Astrocyte (in vitro differentiated cells and primary cell): Measurements from ENCODE around the gene MKNK2. TPM values are rescaled to one million over a fixed set of nuclear protein-coding genes. Genes with fewer than 3 reads are reported as not detected.

Experiments
- DNase-seq: peaks from one replicate; pipeline ENCODE4 v3.0.0-alpha.2; 2010; ENCODE audit warnings: low read depth
- FAIRE-seq: peaks from 2 replicates; lab custom pipeline; 2011; peaks lifted over from hg19 to GRCh38; lab: Jason Lieb, UNC
- H2AFZ ChIP-seq: 2 replicates; pipeline ENCODE4 v1.6.0; 2012; ENCODE audit warnings: low read depth, low read length, inconsistent platforms
- H3K27ac ChIP-seq: 2 replicates; pipeline ENCODE4 v1.5.1; 2011; ENCODE audit warnings: low read depth, low read length, inconsistent platforms
- H3K27me3 ChIP-seq: 2 replicates; pipeline ENCODE4 v1.6.0; 2011; ENCODE audit warnings: low read length, inconsistent platforms; ENCODE audit not compliant: insufficient read depth
- H3K36me3 ChIP-seq: 2 replicates; pipeline ENCODE4 v1.5.1; 2011; ENCODE audit warnings: low read length, inconsistent platforms; ENCODE audit not compliant: insufficient read depth
- H3K4me1 ChIP-seq: 2 replicates; pipeline ENCODE4 v1.5.1; 2011; ENCODE audit warnings: low read length, inconsistent platforms; ENCODE audit not compliant: insufficient read depth
- H3K4me2 ChIP-seq: 2 replicates; pipeline ENCODE4 v1.6.0; 2012; ENCODE audit warnings: low read length, inconsistent platforms
- H3K4me3 ChIP-seq: 2 replicates; pipeline ENCODE4 v1.5.1; 2011; ENCODE audit warnings: low read depth, mild to moderate bottlenecking, low read length, inconsistent platforms; ENCODE audit not compliant: insufficient read depth
- H3K79me2 ChIP-seq: 2 replicates; pipeline ENCODE4 v1.6.0; 2012; ENCODE audit warnings: mild to moderate bottlenecking, low read length, inconsistent platforms; ENCODE audit not compliant: insufficient read depth
- H3K9ac ChIP-seq: 2 replicates; pipeline ENCODE4 v1.6.0; 2012; ENCODE audit warnings: mild to moderate bottlenecking, low read length, inconsistent platforms
- H3K9me3 ChIP-seq: 2 replicates; pipeline ENCODE4 v1.5.1; 2012; ENCODE audit warnings: low read depth, mild to moderate bottlenecking, low read length, inconsistent platforms; ENCODE audit not compliant: insufficient read depth
- H4K20me1 ChIP-seq: 2 replicates; pipeline ENCODE4 v1.6.0; 2012; ENCODE audit warnings: low read length, inconsistent platforms; ENCODE audit not compliant: insufficient read depth
- H3K27ac Mint-ChIP-seq: one replicate; pipeline ENCODE4 v1.8.0; 2021; ENCODE audit warnings: mild to moderate bottlenecking, mixed read lengths; ENCODE audit not compliant: unreplicated experiment
- H3K27me3 Mint-ChIP-seq: one replicate; pipeline ENCODE4 v1.8.0; 2021; ENCODE audit warnings: low read depth, mixed read lengths; ENCODE audit not compliant: unreplicated experiment
- H3K36me3 Mint-ChIP-seq: one replicate; pipeline ENCODE4 v1.8.0; 2021; ENCODE audit warnings: low read depth, mixed read lengths; ENCODE audit not compliant: unreplicated experiment
- H3K4me1 Mint-ChIP-seq: one replicate; pipeline ENCODE4 v1.8.0; 2021; ENCODE audit warnings: low read depth, mixed read lengths; ENCODE audit not compliant: unreplicated experiment
- H3K4me3 Mint-ChIP-seq: one replicate; pipeline ENCODE4 v1.8.0; 2021; ENCODE audit warnings: mild to moderate bottlenecking, moderate library complexity, mixed read lengths; ENCODE audit not compliant: unreplicated experiment
- H3K9me3 Mint-ChIP-seq: one replicate; pipeline ENCODE4 v1.8.0; 2021; ENCODE audit warnings: mild to moderate bottlenecking, mixed read lengths; ENCODE audit not compliant: unreplicated experiment
- CTCF ChIP-seq: IDR thresholded peaks from 2 replicates; pipeline ENCODE4 v1.5.1; 2011; ENCODE audit warnings: low read depth, mild to moderate bottlenecking, inconsistent platforms, low read length, moderate library complexity; ENCODE audit not compliant: insufficient read depth
- EZH2 ChIP-seq: IDR thresholded peaks from 2 replicates; pipeline ENCODE4 v1.6.1; 2012; ENCODE audit warnings: mild to moderate bottlenecking, low read length, inconsistent platforms; ENCODE audit not compliant: insufficient read depth
- total RNA-seq: library from RNA; stranded (reverse); gene quantifications from 2 replicates; pipeline ENCODE4 v1.2.1, GENCODE V29; 2021

Gene MKNK2
- total RNA-seq, 1 donor from 2014 or later, result 146 TPM

GRCh38 chr19:2012941-2013682 lies 37.9 kb downstream of the MKNK2 start:
- Mint-ChIP-seq H3K36me3 (peaks cover 7% of the 10 kb centered on the region), H3K4me1 (no peaks in the 10 kb centered on the region), H3K27me3 (no peaks in the 10 kb centered on the region), H3K27ac (no peak overlapping the region), H3K9me3 (no peaks in the 10 kb centered on the region), H3K4me3 (no peak overlapping the region)
- Histone ChIP-seq H3K4me3 (no peak overlapping the region), H3K27ac (no peak overlapping the region), H4K20me1 (peaks cover 40% of the 10 kb centered on the region), H2AFZ (no peak overlapping the region), H3K79me2 (peaks cover 26% of the 10 kb centered on the region), H3K9ac (no peak overlapping the region), H3K27me3 (no peaks in the 10 kb centered on the region), H3K4me2 (peak overlapping the region; percentile 85), H3K36me3 (no peaks in the 10 kb centered on the region), H3K4me1 (peaks cover 2% of the 10 kb centered on the region), H3K9me3 (no peaks in the 10 kb centered on the region)
- FAIRE-seq (no peak), DNase-seq (no peak)
- TF ChIP-seq CTCF, result no peak
- no peak for TF ChIP-seq EZH2

- no peak overlapping the region for H3K9ac ChIP-seq
- TF ChIP-seq CTCF (no peak), EZH2 (no peak)
- no peak overlapping the region for H3K27ac ChIP-seq
- DNase-seq (no peak), FAIRE-seq (no peak)
- H3K4me1 ChIP-seq, result peaks cover 2% of the 10 kb centered on the region
- peaks cover 55% of the 10 kb centered on the region for H4K20me1 ChIP-seq
- Mint-ChIP-seq H3K4me3 (peak overlapping the region; percentile 20), H3K4me1 (no peaks in the 10 kb centered on the region), H3K27ac (no peak overlapping the region), H3K9me3 (no peaks in the 10 kb centered on the region), H3K27me3 (no peaks in the 10 kb centered on the region), H3K36me3 (peaks cover 7% of the 10 kb centered on the region)
- H3K4me2 ChIP-seq, result no peak overlapping the region
- H3K79me2 ChIP-seq, result peaks cover 26% of the 10 kb centered on the region
- no peaks in the 10 kb centered on the region for H3K36me3 ChIP-seq
- H3K4me3 ChIP-seq, result no peak overlapping the region
- no peak overlapping the region for H2AFZ ChIP-seq
- H3K27me3 ChIP-seq, result no peaks in the 10 kb centered on the region
- H3K9me3 ChIP-seq, result no peaks in the 10 kb centered on the region
Measured at GRCh38 chr19:2011169-2011568, 39.9 kb downstream of the MKNK2 start.

- no peak for TF ChIP-seq EZH2
- TF ChIP-seq CTCF, result no peak
- FAIRE-seq, result no peak
- Histone ChIP-seq H3K4me2 (no peak overlapping the region), H3K27me3 (no peaks in the 10 kb centered on the region), H3K4me3 (no peak overlapping the region), H2AFZ (no peak overlapping the region), H3K9me3 (no peaks in the 10 kb centered on the region), H3K36me3 (no peaks in the 10 kb centered on the region), H3K27ac (no peak overlapping the region), H4K20me1 (peaks cover 64% of the 10 kb centered on the region), H3K9ac (no peak overlapping the region), H3K4me1 (peaks cover 4% of the 10 kb centered on the region), H3K79me2 (peaks cover 31% of the 10 kb centered on the region)
- Mint-ChIP-seq H3K36me3 (peaks cover 7% of the 10 kb centered on the region), H3K4me1 (no peaks in the 10 kb centered on the region), H3K27me3 (no peaks in the 10 kb centered on the region), H3K9me3 (no peaks in the 10 kb centered on the region), H3K27ac (no peak overlapping the region), H3K4me3 (no peak overlapping the region)
- no peak for DNase-seq
Measured at GRCh38 chr19:2010135-2010668, 40.8 kb downstream of the MKNK2 start.
